ENCODE results near the gene LRRFIP2.

DNA sequence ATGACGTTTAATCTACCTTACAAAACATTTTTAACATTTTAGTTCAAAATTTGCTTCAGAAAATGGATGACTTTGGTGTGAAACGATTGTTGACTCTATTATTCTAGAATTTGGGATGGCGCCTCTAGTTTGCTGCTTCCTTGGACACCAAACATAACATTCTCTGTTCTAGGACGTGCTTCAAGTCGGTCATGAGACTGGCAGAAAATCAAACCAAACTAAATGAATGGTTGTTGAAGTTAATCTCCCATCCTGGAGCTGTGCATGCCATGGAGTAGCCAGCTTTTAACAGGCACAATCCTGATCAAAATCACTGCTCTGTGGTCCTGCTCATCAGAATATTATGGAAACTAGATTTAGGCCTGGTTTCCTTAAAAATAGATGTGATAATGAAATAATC, 9.6 kb upstream of the LRRFIP2 start:
- TF ChIP-seq, protein P1, sequence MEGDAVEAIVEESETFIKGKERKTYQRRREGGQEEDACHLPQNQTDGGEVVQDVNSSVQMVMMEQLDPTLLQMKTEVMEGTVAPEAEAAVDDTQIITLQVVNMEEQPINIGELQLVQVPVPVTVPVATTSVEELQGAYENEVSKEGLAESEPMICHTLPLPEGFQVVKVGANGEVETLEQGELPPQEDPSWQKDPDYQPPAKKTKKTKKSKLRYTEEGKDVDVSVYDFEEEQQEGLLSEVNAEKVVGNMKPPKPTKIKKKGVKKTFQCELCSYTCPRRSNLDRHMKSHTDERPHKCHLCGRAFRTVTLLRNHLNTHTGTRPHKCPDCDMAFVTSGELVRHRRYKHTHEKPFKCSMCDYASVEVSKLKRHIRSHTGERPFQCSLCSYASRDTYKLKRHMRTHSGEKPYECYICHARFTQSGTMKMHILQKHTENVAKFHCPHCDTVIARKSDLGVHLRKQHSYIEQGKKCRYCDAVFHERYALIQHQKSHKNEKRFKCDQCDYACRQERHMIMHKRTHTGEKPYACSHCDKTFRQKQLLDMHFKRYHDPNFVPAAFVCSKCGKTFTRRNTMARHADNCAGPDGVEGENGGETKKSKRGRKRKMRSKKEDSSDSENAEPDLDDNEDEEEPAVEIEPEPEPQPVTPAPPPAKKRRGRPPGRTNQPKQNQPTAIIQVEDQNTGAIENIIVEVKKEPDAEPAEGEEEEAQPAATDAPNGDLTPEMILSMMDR (IDR thresholded peaks at IDR 0.05) = no peak
- TF ChIP-seq POLR2A (IDR thresholded peaks at IDR 0.05) = no peak
